NT2/D1 (cell line): ENCODE results near the gene PFDN5.

Experiments
- DNase-seq: peaks from one replicate; pipeline ENCODE4 v3.0.0-alpha.2; 2011; ENCODE audit warnings: low read depth, low spot score
- H3K27me3 ChIP-seq: 2 replicates; pipeline ENCODE4 v1.6.0; 2011; ENCODE audit warnings: mild to moderate bottlenecking; ENCODE audit not compliant: insufficient read length, insufficient read depth
- H3K36me3 ChIP-seq: 2 replicates; pipeline ENCODE4 v1.6.1; 2011; ENCODE audit warnings: mild to moderate bottlenecking, low read length, mixed read lengths; ENCODE audit not compliant: insufficient read depth, insufficient read length
- H3K4me1 ChIP-seq: 2 replicates; pipeline ENCODE4 v1.5.1; 2011; ENCODE audit not compliant: insufficient read depth, insufficient read length
- H3K4me3 ChIP-seq: 2 replicates; pipeline ENCODE4 v1.5.1; 2011; ENCODE audit warnings: low read depth; ENCODE audit not compliant: insufficient read length
- H3K9ac ChIP-seq: 2 replicates; pipeline ENCODE4 v1.6.0; 2011; ENCODE audit warnings: low read depth; ENCODE audit not compliant: insufficient read length
- H3K9me3 ChIP-seq: 2 replicates; pipeline ENCODE4 v1.5.1; 2011; ENCODE audit warnings: mild to moderate bottlenecking, low read length; ENCODE audit not compliant: insufficient read depth
- SUZ12 ChIP-seq: IDR thresholded peaks from 2 replicates; pipeline ENCODE4 v1.6.1; 2011; ENCODE audit not compliant: insufficient read length, insufficient read depth; ENCODE audit errors: extremely low read depth
- YY1 ChIP-seq: IDR thresholded peaks from 2 replicates; pipeline ENCODE4 v1.6.1; 2011; ENCODE audit not compliant: insufficient read length, insufficient read depth
- ZNF274 ChIP-seq: IDR thresholded peaks from 2 replicates; pipeline ENCODE4 v1.6.1; 2011; ENCODE audit warnings: mild to moderate bottlenecking, low read depth, low read length

PFDN5 gene

DNA sequence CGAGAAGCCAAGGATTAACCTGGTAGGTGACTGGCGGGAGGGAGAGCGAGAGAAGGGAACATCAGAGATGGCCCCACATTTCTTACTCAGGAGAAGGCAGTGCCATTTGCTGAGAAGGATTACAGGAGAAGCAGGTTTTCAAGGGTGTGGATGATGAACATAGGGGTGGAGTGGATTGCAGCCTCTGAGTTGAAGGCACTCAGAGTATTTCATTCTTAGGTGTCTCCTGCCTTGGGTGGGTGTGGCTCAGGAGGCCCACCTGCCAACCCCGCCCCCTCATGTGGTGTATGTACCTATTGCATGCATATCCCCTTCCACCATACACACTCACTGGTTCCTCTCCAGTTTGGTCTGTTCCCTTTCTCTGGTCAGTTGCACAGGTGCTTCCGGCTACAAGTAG, 20.9 kb upstream of the PFDN5 start:
- no peak overlapping the region for H3K4me3 ChIP-seq
- no peak for DNase-seq
- H3K36me3 ChIP-seq: peaks cover 88% of the 10 kb centered on the region
- H3K9me3 ChIP-seq: no peaks in the 10 kb centered on the region
- H3K27me3 ChIP-seq: no peaks in the 10 kb centered on the region
- TF ChIP-seq YY1: no peak
- TF ChIP-seq SUZ12: no peak
- no peak for TF ChIP-seq ZNF274
- peaks cover 14% of the 10 kb centered on the region for H3K4me1 ChIP-seq
- H3K9ac ChIP-seq: no peak overlapping the region

DNA sequence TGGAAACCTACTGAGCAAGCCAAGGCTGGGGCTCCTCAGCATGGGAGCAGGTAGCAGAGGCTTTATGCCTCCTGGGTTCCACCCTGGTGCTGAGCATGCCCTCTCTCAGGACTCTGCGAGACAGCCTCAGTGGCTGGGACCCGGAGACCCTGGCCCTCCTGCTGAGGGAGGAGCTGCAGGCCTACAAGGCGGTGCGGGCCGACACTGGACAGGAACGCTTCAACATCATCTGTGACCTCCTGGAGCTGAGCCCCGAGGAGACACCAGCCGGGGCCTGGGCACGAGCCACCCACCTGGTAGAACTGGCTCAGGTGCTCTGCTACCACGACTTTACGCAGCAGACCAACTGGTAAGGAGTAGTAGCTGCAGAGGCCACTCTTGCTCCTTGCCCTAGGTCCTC, 18.8 kb upstream of the PFDN5 start:
- Histone ChIP-seq H3K4me3 (no peak overlapping the region), H3K36me3 (peaks cover 86% of the 10 kb centered on the region), H3K27me3 (no peaks in the 10 kb centered on the region), H3K4me1 (peaks cover 8% of the 10 kb centered on the region), H3K9ac (peak overlapping the region; percentile 3), H3K9me3 (no peaks in the 10 kb centered on the region)
- TF ChIP-seq ZNF274: no peak
- no peak for TF ChIP-seq SUZ12
- TF ChIP-seq YY1: no peak
- DNase-seq: no peak

DNA sequence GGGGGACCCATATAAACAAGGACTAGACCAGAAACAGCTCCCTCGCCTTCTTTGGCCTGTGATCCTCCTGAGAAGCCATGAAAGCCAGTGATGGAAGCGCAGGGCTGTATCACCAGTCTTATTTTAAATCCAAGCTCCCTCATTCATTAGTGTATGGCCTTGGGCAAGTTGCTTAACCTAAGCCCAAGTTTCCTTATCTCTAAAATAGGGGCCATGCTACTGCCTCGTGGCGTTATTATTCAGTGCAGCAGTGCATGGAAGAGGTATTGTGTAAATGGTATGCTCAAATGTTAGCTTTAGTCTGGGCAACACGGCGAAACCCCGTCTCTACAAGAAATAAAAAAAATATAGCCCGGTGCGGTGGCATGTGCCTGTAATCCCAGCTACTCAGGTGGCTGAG, 17.4 kb upstream of the PFDN5 start:
- Histone ChIP-seq H3K4me1 (peaks cover 3% of the 10 kb centered on the region), H3K36me3 (peaks cover 88% of the 10 kb centered on the region), H3K4me3 (no peak overlapping the region), H3K27me3 (no peaks in the 10 kb centered on the region), H3K9ac (no peak overlapping the region), H3K9me3 (no peaks in the 10 kb centered on the region)
- TF ChIP-seq YY1 (no peak), ZNF274 (no peak), SUZ12 (no peak)
- no peak for DNase-seq

DNA sequence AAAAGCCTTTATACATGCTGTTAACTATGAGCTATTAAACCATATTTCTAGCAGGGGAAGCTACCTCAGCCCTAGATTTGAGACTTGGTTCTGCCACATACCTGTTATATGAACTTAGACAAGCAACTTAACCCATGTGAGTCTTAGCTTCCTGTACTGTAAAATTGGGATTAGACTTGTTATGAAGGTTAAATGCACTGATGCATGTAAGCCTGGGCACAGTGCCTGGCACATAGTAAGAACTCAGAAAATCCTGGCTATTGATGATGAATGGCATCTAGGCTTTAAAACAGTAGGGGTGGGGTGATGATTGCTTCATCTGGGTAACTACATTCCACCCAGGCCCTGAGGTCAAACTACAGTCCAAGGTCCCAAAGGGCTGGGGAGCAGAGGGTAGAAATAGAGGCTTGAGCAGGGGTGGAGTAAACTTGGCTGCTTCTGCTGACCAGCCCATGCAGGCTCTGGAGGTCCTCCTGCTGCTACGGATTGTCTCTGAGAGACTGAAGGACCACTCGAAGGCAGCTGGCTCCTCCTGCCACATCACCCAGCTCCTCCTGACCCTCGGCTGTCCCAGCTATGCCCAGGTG, 16.0 kb upstream of the PFDN5 start:
- Histone ChIP-seq H3K4me1 (peaks cover 3% of the 10 kb centered on the region), H3K27me3 (no peaks in the 10 kb centered on the region), H3K36me3 (peaks cover 93% of the 10 kb centered on the region), H3K4me3 (no peak overlapping the region), H3K9ac (no peak overlapping the region), H3K9me3 (no peaks in the 10 kb centered on the region)
- DNase-seq: no peak
- TF ChIP-seq YY1: no peak
- no peak for TF ChIP-seq ZNF274
- TF ChIP-seq SUZ12: no peak

DNA sequence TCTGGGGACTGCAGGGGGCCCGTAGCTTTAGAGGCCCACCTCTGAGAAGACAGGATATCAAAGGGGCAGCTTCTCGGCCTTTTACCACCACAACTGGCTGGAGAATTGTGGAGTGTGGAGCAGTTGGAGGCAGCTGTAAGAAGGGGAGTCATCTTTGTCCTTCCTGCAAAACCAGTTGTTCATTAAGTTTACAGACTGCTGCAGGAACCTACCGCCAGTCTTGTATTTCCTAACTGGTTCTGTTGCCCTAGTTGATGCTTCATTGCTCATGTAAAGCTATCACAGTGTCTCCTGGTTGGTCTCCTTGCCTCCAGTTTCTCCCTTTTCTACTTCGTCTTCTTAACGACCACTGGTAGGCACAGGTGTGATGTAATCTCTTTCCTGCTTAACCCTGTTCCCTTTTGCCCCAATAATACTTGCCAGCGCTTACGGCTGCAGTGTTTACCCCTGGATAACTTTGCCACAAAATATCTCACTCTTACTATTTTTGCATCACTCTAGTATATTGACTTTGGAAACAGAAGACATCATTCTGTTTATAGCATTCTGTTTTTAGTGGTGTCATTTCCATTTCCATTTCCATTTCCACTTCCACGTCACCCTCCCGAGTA, 15.3 kb upstream of the PFDN5 start:
- TF ChIP-seq YY1: no peak
- TF ChIP-seq SUZ12: no peak
- no peak for TF ChIP-seq ZNF274
- DNase-seq: no peak
- H3K9ac ChIP-seq: no peak overlapping the region
- peaks cover 90% of the 10 kb centered on the region for H3K36me3 ChIP-seq
- H3K9me3 ChIP-seq: no peaks in the 10 kb centered on the region
- H3K27me3 ChIP-seq: no peaks in the 10 kb centered on the region
- peaks cover 3% of the 10 kb centered on the region for H3K4me1 ChIP-seq
- no peak overlapping the region for H3K4me3 ChIP-seq

DNA sequence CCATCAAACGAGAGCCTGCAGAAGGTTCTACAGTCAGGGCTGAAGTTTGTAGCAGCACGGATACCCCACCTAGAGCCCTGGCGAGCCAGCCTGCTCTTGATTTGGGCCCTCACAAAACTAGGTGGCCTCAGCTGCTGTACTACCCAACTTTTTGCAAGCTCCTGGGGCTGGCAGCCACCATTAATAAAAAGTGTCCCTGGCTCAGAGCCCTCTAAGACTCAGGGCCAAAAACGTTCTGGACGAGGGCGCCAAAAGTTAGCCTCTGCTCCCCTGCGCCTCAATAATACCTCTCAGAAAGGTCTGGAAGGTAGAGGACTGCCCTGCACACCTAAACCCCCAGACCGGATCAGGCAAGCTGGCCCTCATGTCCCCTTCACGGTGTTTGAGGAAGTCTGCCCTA, 8.9 kb upstream of the PFDN5 start:
- no peaks in the 10 kb centered on the region for H3K9me3 ChIP-seq
- peaks cover 87% of the 10 kb centered on the region for H3K36me3 ChIP-seq
- no peak for TF ChIP-seq ZNF274
- TF ChIP-seq SUZ12: no peak
- no peak for TF ChIP-seq YY1
- no peaks in the 10 kb centered on the region for H3K27me3 ChIP-seq
- DNase-seq: no peak
- no peak overlapping the region for H3K9ac ChIP-seq
- no peak overlapping the region for H3K4me3 ChIP-seq
- H3K4me1 ChIP-seq: peaks cover 4% of the 10 kb centered on the region

DNA sequence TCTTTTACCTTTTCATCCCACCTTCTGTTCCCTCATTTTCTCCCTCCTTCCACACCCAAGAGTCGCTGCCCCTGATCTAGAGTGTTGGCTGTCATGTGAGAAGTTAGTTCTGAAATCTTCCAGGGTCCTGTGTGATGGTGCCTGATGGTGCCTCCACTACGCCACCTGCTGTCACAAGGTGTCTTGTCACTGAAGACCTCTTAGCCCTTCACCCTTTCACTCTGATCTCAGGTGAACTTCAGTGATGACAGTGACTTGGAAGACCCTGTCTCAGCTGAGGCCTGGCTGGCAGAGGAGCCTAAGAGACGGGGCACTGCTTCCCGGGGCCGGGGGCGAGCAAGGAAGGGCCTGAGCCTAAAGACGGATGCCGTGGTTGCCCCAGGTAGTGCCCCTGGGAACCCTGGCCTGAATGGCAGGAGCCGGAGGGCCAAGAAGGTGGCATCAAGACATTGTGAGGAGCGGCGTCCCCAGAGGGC, 7.6 kb upstream of the PFDN5 start:
- no peak overlapping the region for H3K4me3 ChIP-seq

More for the DNA sequence above, 7.6 kb upstream of the PFDN5 start:
- H3K9me3 ChIP-seq: no peaks in the 10 kb centered on the region
- peak; percentile 57 for DNase-seq
- peaks cover 4% of the 10 kb centered on the region for H3K4me1 ChIP-seq
- TF ChIP-seq YY1: no peak
- no peak for TF ChIP-seq SUZ12
- TF ChIP-seq ZNF274: no peak
- no peaks in the 10 kb centered on the region for H3K27me3 ChIP-seq
- H3K36me3 ChIP-seq: peaks cover 87% of the 10 kb centered on the region
- peak overlapping the region; percentile 33 for H3K9ac ChIP-seq
